IPS-NIHi7 (cell line): ENCODE results near the gene CHAT.

Experiments used
- DNase-seq: peaks from one replicate; pipeline ENCODE4 v3.0.0; 2012; ENCODE audit warnings: mixed read lengths; ENCODE audit errors: extremely low spot score

The CHAT gene

DNA sequence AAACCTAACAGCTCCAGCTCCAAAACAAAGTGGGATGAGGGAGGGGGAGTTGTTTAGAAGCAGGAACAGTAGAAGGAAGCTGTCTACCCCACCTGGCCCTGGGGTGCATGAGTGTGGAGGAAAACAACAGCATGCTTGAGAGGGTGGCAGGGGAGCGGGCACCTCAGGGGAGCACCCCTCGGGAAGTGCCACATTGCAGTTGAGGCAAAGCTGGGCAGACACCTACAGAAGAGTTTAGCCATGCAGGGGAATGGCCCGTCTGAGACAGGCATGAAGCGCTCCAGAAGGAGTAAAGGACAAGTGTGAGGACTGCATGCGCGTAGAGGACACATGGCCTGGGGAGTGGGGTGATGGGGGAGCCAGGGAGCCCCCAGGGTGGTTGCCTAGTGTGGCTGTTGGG is 18.1 kb downstream of the CHAT start:
- DNase-seq: no peak

DNA sequence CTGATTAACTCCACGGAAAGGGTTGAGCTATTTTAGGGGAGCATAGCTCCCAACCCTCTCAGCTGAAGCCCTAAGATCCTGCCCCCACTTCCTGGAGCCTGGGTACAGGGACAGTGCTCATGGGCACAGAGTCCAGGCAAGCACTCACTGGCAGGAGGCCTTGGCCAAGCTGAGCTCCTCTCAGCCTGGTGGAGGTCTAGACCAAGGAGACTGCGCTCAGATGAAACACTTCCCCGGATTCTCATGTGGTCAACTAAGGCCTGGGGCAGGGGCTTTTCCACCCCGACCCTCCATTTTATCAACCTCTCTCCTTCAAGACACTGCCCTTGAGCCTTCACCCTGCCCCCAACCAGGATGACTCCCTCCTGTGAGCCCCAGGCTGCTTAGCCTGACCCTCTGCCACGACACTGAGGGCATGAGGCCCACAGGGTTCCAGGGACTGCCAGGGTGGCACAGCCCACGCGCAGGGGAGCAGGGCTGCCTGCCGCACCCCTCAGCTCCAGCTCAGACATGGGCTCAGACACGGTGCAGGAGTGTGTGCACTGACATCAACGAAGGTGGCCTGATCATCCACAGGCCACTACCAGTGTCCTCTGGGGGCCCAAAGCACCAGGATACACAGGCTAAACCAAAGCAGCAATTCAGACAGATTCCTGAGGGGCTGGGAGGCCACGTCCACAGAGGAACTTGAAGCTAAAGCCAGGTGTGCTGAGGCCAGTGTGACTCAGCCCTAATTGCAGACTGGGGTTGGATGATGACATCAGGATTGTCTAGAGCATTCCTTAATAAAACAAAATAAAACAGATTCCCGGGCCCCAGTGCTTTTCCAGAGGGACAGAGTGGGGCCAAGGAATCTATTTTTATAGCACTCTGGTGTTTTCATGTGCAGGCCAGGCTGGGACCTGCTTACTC is 18.8 kb downstream of the CHAT start:
- DNase-seq: no peak

DNA sequence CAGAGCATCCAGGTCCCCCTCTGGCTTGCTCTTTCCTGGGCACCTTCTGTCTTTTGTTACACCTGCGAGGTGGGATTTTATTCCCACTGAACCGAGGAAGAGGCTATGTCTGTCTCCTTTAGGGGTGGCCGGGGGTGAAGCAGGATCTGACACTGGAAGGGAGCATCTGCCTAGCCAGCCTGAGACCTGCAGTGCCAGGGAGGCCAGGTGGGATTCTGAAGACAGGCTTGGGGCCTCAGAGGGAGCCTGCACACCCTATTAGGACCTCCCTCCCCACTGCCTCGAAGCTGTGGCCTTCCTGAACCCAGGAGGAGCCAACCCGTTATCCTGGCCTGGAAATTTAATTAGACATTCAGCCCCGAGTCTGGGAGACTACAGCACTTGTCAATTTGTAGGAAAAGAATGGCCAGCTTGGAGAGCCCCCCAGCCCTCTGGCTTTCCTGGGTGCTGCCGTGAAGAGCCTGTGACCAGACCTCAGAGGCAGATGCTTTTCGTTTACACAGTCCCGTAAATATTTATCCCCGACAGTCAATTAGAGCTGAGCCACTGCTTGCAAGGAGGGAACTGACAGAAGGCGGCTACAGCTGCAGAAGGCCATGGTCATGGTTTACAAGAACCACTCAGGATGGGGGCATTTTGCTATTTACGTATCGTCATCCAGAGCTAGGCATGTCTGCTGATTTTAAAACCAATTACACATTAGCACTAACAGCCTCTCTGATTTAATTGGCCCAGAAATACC is 19.7 kb downstream of the CHAT start:
- DNase-seq: no peak

DNA sequence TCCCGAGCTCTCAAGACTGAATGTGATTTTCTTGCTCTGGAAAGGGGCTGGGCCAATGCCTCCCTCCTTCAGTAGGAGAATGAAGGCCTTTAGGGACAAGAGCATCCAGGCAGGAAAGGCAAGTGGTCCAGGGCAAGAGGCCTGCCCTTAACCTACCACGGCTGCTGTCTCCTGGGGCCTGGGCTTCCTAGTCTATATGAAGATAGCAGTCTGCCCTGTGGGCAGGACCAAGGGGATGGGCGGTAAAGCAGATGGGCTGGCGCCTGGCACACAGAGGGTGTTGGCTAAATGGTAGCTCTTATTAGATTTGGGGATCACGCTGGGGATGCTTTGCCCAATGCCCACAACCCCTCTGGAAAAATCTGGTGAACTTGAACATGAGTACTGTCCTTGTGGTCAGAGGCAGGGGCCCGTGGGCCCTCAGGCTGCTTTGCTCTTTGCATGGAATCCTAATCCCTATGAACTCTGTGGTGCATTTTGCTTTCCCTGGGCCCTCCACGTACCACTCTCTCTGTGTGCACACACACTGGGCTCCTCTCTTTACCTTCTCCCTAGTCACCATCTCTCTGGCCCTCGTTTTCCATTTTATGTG is 20.3 kb downstream of the CHAT start:
- DNase-seq: no peak

DNA sequence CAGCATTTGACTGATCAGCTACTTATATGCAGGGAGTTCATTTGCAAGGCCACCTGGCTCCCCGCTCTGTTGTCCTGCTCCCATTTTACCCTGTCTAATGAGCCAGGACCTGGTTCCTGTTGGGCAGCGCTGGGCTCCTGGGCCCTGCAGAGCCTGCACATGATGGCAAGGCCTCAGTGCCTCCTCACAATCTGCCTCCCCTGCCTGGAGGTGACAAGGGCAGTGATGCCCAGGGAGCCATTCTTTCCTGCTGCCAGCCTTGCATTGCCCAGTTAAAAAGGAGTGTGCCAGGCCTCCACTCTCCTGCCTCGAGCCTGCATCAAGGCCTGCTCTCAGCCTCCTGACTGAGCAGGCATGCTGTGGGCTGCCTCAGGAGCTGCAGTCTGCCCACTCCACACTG is 28.5 kb downstream of the CHAT start:
- DNase-seq: no peak

DNA sequence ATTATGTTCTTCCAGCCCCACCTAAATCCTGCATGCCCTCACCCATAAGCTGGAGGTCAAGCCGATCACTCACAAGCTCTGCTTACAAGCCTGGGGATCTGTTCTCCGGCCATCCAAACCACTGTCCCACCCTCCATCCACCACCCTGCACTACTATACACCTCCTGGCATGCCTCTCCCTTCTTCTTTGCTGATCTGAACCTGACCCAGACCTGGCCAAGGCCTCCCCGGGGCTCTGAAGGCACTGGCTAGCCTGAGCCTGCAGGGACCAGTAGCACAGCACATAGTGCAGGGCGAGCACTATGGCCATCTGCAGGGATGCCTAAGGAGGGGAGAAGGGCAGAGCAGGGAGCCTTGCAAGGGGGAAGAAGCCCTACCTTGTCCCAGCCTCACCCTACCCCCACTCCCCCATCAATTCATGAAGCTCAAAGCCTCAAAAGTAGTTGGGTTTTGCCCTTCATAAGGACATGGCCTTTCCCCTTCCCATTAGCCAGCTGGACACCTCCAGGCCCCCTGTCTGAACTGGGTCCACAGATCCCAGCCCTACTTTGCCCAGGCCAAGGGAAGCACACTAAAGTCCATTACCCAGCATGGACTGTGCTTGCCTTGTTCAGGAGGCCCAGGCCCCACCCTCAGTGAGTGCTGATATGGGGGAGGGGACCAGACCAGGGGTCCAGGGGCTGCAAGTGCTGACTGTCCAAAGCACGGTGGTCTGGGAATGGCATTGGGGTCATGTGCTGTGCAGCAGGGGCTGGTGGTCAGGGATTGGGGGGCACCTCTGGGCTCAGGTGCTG is 29.6 kb downstream of the CHAT start:
- no peak for DNase-seq

DNA sequence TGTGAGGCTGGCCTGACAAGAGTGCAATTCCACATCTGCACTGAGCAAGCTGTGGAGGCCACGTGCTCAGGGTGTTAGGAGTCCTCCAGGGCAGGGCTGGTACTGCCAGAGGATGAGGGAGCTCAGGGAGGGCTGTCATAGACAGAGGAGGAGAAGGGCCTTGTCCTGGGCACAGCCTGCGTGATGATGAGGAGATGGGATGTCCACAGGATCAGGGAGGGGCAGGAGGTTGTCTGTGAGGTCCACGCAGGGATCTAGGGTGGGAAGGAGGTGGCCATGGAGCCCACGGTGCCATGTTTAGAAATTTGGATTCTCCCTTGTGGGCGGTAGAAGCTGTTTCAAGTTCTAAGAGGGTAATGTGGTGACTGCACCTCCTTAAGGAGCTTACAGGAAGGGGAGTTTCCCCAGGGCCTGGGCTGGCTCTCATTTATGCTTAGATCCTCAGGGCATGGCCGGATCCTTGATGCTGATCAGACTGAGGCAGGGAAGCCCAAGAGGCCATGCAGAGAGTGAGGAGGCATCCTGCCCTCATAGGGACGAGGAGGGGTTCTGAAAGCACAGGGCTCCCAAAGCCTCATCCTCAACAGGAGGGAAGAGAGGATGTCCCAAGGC is 30.3 kb downstream of the CHAT start:
- DNase-seq: no peak

DNA sequence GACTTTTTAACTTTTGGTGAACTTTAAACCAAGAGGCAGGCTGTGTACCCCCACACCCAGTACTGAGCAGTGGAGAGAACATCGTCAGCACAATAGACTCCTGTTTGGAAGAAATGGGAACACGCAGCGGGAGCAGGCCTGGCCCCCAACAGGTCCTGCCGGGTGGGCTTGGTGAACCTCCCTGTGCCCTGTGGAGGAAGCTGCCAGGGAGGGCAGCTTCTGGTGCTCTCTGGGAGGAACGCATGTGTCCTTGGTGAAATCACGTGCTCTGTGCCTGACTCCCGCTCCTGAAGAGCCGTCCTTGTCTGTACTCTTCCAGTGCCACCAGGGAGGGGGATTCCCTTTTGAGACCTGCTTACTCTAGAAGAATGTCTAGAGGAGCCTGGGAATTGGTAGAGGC is 31.6 kb downstream of the CHAT start:
- no peak for DNase-seq

DNA sequence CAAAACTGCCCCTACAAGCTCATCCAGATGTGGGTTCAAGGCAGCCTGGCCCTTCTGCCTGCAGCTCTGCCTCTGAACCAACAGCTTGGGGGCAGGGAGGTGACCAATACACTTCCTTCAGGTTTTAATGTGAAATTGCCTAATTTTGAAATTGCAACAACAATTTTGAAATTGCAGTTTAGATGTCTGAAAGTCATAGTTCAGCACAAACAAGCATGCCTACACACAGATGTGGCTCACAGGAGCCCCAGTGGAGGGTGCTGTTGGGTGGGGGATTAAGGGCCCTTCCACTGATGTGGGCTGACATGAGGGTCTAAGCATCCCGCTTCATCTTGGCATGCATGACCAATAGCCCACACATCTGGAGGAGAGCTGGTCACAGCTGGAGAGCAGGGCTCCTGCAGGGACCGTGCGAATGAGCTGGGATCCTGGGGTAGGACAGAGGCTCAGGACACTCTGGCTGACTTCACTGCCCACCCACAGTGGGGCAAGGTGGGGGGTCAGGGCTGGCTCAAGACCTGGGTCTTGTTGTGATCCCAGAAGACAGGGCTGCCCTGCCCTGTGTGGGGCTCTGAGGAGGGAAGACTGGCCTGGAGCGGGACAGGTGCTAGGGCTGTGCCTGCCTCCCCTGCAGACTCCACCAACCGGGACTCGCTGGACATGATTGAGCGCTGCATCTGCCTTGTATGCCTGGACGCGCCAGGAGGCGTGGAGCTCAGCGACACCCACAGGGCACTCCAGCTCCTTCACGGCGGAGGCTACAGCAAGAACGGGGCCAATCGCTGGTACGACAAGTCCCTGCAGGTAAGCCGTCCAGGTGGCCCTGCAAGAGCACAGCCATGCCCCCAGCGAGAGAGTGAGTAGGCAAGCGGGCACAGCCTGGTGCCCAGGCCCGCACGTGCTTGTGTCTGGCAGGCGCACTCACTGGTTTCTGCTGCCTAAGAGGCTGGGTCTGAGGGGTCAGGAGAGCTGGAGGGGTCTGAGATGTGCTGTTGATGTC is 32.3 kb downstream of the CHAT start:
- no peak for DNase-seq

DNA sequence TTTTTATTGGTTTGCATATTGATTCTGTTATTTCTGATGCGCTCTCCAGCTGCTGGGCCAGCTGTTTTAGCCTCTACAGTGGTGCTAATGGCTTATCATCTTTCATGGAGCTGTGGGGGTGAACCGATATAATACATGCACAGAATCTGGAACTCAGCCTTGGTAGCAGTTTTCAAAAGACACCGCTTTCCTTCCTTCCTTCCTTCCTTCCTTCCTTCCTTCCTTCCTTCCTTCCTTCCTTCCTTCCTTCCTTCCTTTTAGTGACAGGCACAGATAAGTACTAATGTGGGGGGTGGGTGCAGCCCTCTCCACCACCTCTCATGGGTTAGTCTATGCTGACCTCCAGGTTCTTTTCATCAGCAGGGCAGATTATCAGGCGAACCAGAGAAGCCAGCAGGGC is 33.7 kb downstream of the CHAT start:
- DNase-seq: no peak

DNA sequence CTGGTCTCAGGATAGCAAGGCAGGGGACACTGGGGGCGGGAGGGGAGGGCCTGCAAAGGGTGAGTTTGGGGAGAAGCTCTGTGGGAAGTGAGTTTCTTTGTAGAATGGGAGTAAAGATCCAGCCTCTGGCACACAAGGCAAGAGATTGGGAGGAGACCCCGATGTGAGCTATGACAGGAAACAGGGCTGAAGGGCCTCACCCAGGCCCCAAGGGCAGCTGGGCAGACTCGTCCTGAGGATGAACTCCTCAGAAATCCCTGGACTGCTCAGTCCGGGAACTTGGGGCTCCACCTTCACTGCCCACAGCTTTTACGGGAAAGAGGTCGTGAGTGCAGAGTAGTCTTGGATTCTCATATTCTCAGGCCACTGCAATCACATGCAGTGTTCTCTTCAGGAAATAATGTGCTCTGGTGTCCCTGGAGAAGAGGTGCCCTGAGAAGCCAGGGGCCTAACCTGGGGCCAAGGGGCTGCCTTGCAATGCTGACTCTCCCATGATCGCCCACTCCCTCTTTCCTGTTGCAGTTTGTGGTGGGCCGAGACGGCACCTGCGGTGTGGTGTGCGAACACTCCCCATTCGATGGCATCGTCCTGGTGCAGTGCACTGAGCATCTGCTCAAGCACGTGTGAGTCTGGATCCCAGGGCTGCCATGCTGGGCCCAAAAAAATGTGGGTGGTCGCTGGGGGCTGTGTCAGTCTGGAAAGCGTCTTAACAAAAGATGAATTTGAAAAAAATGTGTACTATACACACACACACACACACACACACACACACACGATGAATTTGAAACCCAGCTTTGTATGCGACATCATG is 34.4 kb downstream of the CHAT start:
- DNase-seq: no peak

DNA sequence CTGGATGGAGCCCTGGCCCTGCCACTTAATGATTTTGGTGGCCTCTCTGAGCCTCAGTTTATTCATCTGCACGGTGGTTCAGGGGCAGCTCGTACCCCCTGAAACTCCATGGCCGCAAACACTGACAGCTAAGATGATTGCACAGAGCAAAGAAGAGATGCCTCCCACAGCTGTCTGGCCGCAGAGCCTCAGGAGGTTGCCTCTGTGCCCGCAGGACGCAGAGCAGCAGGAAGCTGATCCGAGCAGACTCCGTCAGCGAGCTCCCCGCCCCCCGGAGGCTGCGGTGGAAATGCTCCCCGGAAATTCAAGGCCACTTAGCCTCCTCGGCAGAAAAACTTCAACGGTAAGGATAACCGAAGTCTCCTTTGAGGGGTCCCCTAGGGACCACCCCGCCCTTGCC is 35.5 kb downstream of the CHAT start:
- DNase-seq: peak; percentile 62

DNA sequence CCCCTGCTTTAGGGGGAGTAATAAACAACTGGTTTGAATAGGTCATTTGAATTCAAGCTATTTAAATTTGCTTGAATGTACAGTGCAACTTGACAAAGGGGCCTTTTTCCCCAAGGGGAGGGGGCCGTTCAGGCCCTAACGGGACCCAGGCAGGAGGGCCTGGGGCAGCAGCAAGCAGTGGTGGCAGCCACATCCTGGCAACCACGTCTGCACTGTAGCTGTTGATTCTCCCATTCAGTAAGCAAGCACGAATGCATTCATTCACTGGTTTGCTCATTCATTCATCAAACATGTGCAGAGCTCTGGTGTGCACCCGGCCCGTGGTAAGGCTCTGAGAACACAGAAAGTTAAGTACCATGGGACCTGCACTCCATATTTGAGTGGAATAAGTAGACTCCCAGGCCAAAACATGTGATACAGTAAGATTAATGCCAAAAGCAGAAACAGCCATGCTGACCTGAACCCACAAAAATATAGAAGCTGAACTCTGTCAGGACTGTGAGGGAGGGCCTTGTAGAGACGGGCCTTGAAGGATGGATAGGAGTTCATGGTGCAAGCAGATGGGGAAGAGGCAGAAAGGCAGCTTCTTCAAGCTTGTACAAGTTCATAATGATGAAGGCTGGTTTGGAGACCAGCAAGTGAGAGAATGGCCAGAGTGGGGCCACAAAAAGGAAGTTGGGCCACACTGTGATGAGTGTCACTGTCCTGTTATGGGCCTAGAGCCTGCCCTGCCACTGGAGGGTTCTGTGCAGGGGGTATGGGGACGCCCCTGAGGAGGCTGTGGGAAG is 36.3 kb downstream of the CHAT start:
- DNase-seq: no peak

DNA sequence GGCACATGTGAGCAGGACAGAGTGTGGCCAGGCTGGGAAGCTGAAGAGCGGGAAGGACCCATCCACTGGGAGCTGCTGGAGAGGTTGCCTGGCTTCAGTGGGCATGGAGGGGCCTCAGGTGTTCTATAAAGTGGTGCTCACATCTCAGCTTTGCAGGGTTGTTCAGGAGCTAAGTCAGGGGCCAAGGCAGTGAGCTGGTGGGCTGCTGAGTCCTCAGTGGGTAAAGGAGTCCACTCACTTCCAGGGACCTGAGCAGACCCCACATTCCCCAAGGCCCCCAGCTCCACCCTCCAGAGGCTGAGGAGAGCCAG is 36.8 kb downstream of the CHAT start:
- no peak for DNase-seq

DNA sequence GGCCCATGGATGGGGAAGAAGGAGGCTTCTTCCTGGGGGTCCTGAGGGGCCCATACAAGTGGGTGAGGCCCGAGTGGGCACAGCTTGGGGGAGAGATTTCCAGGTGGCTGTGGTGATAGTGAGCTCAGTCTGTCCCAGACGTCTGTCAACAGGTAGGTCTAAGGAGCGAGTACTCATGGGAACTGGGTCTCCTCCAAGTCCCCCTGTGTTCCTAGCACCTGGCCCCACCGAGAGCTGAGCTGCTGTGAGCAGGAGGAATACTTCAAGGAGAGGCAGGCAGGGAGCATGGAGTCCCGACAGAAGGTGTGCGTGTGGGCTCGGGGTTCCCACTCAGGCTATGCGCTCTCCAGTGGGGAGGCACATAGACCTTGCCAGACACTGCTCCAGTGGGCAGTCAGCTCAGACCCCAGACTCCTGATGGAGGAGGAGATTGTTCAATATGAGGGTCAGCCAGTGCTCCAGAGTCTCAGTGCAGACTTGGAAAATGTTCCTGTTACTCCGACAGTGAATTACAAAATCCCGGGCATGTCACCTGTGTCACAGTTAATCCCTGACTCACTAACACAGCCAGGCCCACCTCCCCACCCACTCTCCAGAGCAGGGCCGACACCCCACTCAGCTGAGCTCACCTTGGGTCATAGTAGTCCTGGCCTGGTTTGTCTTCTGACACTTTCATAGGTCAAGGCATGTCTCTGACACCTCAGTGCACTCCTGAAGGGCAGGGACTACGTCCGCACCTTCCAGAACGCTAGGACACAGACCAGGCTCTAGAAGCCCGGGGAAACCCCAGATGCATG is 37.4 kb downstream of the CHAT start:
- peak; percentile 5 for DNase-seq

DNA sequence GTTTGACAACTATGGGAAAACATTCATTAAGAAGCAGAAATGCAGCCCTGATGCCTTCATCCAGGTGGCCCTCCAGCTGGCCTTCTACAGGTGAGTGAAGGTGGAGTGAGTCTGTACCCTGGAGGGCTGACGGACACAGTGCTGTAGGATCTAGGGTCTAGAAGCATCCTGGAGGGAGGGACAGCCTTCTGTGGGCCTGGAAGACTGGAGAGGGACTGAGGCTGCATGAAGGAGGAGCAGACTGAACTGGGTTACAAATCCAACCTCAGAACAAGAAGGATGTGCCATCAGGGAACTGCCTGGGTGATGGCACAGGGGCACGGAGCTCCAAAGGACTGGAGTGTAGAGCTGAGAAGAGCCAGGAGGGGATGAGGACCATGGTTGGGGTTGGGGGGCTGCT is 38.1 kb downstream of the CHAT start:
- DNase-seq: peak; percentile 2

DNA sequence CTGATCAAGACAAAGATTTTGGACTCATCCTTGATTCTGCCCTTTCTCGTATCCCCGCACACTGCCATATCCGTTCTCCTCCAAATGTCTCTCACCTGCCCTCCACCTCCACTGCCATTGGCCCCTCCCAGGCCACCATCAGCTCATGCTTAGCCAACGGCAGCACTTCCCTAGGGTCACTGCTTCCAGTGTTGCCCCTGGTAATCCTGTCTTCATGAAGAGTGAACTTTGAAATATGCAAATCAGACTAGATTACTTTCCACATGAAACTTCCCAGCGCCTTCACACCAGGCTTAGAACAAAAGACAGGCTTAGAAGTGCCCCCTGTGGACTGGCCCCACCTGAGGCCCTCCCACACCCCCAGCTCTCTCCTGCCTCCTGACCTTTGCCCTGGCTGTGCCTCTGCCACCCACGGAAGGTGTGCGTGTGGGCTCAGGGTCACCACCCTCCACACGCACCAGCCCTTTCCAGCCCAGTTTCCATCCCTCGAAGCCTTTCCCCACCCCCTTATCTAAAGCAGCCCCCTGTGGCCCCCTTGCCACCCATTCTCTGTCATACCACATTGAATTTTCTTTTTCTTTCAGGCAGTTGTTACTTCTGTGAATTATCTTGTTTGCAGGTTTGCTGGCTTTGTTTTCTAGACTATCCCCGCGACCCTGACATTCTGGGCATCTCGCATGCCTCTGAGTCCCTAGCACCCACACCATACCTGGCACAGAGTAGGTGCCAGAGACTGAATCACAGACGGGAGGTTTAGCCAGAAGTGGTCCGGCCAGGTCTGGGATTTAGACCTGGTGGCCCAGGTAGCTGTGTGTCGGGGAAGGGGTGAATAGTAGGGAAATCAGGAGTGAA is 38.8 kb downstream of the CHAT start:
- peak; percentile 10 for DNase-seq
